C4-2B (cell line): Measurements from ENCODE around the gene UQCRH.

ENCODE experiments used
- ZFX ChIP-seq: fragments of 450-650 bp; IDR thresholded peaks from 2 replicates; pipeline ENCODE4 v1.6.1; 2017
- TF ChIP-seq, protein P1 (sequence below): fragments of 450-650 bp; conservative IDR thresholded peaks from 2 replicates; pipeline ENCODE4 v1.5.1; 2017; ENCODE audit warnings: mild to moderate bottlenecking

DNA sequence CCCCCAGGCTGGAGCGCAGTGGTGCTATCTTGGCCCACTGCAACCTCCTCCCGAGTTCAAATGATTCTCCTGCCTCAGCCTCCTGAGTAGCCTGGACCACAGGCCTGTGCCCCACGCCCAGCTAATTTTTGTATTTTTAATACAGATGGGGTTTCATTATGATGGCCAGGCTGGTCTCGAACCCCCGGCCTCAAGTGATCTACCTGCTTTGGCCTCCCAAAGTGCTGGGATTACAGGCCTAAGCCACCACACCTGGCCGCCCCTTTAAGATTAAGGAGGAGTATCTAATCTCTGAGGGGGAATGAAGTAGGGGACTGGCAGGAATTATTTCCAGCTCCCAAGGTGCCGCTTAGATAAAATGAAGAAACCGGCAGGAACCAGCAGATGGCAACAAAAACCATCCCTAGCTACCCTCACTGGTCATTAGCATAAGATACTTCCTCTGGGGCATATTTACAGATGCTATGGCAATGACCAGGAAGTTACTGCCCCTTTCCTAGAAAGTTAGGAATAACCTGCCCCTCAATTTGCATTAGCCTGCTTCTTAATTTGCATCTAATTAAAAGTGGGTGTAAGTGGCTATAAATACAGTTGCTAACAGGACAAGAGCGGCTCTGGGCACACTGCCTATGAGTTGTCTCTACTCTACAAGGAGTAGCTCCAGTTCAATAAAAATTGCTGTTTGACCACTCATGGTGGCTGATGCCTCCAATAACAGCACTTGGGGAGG, 30.0 kb downstream of the UQCRH start:
- TF ChIP-seq, protein P1, sequence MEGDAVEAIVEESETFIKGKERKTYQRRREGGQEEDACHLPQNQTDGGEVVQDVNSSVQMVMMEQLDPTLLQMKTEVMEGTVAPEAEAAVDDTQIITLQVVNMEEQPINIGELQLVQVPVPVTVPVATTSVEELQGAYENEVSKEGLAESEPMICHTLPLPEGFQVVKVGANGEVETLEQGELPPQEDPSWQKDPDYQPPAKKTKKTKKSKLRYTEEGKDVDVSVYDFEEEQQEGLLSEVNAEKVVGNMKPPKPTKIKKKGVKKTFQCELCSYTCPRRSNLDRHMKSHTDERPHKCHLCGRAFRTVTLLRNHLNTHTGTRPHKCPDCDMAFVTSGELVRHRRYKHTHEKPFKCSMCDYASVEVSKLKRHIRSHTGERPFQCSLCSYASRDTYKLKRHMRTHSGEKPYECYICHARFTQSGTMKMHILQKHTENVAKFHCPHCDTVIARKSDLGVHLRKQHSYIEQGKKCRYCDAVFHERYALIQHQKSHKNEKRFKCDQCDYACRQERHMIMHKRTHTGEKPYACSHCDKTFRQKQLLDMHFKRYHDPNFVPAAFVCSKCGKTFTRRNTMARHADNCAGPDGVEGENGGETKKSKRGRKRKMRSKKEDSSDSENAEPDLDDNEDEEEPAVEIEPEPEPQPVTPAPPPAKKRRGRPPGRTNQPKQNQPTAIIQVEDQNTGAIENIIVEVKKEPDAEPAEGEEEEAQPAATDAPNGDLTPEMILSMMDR, result peak; percentile 65
- TF ChIP-seq ZFX, result no peak
